ENCODE results near the gene PSG4.
"Not testable (repeated sequence)": the region's sequence is repeated elsewhere in the genome, so short reads cannot be mapped to it uniquely, and the experiment has no call there.

GRCh38 chr19:43228730-43229129 lies 23.3 kb upstream of the PSG4 start:
- not testable (repeated sequence) for TF ChIP-seq REST (IDR thresholded peaks at IDR 0.05; ENCODE audit: borderline replicate concordance); EZH2 (IDR thresholded peaks at IDR 0.05; ENCODE audit: borderline replicate concordance, insufficient read depth, low read length, poor library complexity, severe bottlenecking)
